ENCODE measurements around the gene PDGFC.

GRCh38 chr4:156723951-156724668 lies 247.5 kb downstream of the PDGFC start:
- TF ChIP-seq POLR2AphosphoS5 (IDR thresholded peaks at IDR 0.05; ENCODE audit: insufficient read depth, low read depth, low read length), result no peak
- TF ChIP-seq, protein P1, sequence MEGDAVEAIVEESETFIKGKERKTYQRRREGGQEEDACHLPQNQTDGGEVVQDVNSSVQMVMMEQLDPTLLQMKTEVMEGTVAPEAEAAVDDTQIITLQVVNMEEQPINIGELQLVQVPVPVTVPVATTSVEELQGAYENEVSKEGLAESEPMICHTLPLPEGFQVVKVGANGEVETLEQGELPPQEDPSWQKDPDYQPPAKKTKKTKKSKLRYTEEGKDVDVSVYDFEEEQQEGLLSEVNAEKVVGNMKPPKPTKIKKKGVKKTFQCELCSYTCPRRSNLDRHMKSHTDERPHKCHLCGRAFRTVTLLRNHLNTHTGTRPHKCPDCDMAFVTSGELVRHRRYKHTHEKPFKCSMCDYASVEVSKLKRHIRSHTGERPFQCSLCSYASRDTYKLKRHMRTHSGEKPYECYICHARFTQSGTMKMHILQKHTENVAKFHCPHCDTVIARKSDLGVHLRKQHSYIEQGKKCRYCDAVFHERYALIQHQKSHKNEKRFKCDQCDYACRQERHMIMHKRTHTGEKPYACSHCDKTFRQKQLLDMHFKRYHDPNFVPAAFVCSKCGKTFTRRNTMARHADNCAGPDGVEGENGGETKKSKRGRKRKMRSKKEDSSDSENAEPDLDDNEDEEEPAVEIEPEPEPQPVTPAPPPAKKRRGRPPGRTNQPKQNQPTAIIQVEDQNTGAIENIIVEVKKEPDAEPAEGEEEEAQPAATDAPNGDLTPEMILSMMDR (IDR thresholded peaks at IDR 0.05; ENCODE audit: extremely low read depth in 1 of 2, insufficient read depth in 1 of 2, low read depth in 1 of 2, low read length in 2 of 2), result no peak
- no peak for TF ChIP-seq POLR2A (IDR thresholded peaks at IDR 0.05; ENCODE audit: low read depth, low read length)

All from endothelial cell of umbilical vein (primary cell).